Central memory CD4-positive, alpha-beta T cell (primary cell): ENCODE data around the gene TMEM132D.
"Not testable (repeated sequence)": the region's sequence is repeated elsewhere in the genome, so short reads cannot be mapped to it uniquely, and the experiment has no call there.

Experiments used
- DNase-seq: peaks from one replicate; pipeline ENCODE4 v3.0.0; 2022

The TMEM132D gene

DNA sequence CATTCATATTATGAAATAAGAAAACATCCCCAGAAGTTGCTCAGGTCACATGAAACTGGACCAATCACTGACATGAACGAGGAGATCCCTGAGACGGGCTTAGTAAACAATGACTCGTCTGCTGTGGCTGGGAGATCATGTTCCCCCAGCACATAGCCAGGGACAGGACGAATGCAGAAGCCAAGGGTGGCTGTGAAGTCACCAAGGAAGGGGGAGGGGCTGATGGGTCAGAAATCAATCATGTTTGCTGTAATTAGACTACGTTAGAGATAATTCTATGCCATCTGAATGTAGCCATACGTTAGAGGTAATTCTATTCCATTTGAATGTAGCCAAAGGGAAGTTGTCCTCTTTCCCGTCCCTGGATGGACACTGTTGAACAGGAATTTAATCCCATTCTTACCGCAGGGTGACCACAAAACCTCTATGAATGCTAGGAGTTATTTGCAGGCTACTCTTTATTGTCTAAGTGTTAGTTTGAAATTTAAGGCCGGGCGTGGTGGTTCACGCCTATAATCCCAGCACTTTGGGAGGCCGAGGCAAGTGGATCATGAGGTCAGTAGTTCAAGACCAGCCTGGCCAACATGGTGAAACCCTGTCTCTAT lies 332.9 kb downstream of the TMEM132D start:
- no peak for DNase-seq

DNA sequence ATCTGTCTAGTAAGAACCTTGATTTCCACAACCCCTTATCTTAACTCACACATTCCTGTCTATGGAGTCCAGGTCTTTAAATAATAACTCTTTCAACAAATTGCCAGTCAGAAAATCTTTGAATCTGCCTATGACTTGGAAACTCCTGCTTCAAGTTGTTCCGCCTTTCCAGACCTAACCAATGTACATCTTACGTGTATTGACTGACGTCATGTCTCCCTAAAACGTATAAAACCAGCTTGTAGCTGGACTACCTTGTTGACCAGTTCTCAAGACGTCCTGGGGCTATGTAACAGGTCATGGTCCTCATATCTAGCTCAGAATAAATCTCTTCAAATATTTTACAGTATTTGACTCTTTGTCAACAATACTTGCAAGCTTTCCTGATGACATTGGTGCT lies 337.0 kb downstream of the TMEM132D start:
- no peak for DNase-seq

DNA sequence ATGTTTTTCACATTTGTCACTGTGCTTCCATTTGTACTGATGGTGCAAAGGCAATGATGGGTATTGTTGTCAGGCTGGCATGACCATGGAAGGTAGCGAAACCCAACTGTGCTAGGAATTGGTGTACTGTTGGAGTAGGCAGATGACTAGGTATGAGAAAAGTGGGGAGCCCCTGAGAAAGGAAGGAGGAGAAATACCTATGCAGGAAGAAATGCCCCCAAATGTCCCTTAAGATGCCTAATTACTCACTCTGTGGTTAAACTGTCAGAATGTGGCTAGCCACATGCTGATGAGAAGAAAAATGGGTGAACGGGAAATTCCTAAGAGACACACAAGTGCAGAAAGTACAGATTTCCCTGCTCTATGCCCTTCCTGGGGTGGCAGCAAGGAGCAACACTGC lies 339.1 kb downstream of the TMEM132D start:
- DNase-seq: no peak

DNA sequence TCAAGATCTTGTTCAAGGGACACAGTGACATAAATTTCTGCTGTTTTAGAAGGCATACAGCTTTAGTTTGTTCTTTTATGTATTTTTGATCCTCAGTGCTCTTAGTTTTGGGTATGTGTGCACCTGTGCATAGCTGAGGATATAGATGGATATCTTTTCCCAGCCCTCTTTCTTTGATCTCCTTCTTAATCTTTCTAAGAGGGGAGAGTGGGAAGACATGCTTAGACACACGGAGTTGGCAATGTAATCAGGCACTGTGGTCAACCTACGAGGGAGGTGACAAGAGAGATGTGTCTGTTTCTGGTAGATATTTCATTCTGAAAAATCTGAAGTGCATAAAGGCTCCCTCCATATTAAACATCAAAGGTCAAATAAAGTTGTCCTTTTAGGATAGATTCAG lies 340.6 kb downstream of the TMEM132D start:
- DNase-seq: no peak

DNA sequence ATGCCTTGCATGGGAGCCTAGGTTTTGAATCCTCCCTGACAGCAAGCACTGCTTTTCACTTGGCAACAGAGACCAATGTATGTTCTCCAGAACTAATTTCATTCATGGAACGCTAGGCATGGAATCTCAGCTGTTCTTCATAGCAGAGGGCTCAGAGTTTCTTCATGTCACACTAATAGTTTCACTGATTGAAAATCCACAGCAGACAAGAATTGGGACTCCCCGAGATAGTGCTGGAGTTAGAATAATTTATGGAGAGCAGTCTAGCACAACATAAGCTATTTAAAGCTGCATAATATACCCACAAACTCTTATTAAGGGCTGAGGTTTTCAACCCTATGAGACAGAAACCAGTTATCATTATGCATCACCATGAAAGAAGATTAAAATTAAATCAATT lies 342.5 kb downstream of the TMEM132D start:
- no peak for DNase-seq

DNA sequence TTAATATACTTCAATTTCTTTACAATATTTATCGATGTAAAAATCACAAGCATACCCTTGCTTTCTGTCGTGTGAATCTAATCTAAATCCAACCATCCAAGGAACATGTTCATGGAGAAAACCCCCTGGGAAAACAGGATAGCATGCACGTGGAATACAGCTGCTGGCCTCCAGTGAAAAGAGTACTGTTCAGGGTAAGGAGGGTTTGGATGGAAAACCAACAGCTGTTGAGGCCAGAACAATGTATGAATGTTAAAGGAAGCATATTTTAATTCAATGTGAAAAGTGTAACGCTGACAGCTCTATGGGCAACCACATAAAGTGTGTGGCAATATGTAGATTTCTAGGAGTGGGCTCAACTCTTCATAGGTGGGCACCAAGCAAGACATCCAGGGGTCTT lies 344.0 kb downstream of the TMEM132D start:
- DNase-seq: no peak

DNA sequence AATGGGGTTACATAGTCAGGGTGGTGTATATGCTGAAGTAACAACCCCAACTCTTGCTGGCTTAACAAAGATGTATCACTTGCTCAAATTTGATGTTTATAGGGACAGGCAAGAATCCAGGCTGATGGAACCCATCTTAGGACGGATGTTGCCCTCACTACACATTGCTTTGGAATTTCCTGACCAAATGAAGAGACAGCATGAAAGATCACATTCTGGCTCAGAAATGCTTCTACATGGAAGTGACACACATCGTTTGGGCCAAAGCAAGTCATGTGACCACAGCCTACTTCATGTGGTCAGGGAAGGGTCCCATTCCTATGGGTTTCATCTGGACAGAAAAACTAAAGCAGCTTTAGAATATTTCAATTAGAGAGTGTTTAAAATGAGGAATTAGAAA lies 345.8 kb downstream of the TMEM132D start:
- DNase-seq: no peak

DNA sequence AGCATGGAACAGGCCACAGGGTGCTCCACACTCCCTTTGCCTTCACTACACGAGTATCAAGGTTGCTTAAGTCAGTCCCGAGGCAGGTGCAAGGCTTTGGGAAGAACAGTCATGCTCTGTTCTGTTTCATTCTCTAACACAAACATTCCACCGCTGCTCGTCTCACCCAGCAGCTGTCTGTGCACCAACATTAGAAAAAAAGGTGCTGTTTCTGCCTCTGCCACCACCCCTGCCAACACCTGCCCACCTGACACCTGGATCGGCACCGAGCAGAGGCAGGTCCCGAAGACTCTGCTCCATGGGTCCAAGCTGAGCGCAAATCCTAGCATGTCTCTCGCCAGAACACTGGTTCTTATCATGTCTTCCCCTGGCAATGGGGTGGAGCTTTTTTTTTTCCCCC lies 347.7 kb downstream of the TMEM132D start:
- DNase-seq: no peak

DNA sequence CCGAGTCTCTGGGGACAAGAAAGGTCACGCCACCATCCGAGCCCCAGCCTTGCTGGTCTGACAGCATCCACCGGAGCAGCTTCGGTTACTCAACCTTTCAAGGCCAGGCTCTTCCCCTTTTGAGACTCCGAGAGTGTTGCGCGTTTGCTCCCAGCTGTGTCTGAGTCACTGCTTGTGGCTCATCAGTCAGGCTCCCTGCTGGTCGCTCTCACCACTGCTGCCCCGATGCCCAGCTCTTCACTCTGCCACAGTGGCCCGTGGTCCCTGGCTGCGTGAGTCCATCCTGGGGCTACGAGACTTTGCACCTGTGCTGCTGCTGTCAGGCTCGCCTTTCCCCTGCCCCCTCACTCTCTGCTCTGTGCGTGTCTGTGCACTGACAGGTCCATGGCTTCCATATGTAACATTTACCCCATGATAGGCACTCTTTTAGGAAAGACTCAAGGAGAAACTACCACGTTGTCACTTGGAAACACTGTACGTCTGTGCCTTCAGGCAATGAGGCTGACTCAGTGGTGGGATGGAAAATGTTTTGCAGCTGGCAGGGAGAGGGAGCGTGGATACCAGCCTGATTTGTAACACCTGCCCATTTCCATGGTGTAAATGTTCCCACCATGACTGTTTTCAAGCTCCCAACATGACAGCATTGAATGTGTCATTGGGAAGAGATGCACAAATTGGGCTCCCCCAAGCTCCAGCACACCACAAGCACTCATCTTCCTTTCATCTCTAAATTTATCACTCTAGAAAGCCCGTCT lies 350.7 kb downstream of the TMEM132D start:
- no peak for DNase-seq

DNA sequence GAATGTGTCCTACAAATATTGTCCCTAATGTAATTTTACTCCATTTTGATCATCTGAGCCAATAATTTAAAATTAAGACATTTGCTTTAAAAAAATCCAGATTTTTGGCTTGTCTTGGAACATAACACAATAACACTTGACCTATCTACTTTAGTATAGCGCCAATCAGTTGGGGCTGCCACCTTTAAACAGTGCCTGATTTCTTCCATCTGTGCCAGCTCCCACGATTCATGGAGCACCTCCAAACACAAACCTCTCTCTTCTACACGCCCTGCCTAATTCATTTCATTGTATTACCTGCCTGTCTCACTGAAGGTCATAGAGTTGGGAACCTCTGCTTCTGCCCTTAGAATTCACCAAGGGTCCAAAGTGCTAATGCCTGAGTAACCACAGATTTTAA lies 352.4 kb downstream of the TMEM132D start:
- no peak for DNase-seq

DNA sequence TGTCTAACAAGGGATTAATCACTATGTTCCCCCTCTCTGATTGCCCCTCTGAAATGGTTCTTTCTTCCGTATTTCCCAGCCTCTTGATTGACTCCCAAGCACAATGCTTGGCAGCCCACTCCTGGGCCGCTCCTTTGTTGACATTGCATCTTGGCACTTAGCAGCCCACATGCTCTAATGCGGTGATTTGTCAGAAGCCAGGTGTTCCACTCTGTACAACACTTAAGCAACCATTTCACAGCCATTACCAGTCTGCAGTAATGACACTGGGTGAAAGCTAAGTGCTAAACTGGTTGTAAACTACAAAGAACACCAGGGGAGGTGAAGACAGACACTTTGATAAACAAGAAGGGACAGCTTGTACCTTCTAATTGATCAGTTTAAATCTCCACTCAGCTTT lies 353.5 kb downstream of the TMEM132D start:
- no peak for DNase-seq

DNA sequence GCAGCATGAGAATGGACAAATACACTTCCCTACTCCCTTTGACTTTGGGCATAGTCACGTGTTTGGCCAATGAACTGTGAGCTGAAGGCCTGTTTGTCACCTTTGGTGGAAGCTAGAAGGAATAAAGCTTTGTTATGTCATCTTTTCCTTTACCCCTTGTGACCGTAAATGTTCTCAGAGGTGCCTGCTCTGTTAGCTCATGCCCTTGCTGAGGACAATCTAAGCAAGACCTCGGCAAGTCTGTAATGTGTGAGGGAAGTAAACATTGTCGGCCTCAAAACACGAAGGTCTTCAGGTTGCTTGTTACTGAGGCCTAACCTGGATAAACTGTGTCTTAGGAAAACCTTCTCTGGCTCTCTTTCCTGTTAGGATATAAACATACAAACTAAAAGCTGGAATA lies 354.2 kb downstream of the TMEM132D start:
- DNase-seq: no peak

DNA sequence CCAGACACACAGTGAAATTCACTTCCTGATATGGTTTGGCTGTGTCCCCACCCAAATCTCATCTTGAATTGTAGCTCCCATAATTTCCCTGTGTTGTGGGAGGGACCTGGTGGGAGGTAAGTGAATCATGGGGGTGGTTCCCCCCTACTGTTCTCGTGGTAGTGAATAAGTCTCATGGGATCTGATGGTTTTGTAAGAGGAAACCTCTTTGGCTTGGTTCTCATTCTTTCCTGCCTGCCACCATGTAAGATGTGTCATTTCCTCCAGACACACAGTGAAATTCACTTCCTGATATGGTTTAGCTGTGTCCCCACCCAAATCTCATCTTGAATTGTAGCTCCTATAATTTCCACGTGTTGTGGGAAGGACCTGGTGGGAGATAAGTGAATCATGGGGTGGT lies 354.8 kb downstream of the TMEM132D start:
- DNase-seq: not testable (repeated sequence)

DNA sequence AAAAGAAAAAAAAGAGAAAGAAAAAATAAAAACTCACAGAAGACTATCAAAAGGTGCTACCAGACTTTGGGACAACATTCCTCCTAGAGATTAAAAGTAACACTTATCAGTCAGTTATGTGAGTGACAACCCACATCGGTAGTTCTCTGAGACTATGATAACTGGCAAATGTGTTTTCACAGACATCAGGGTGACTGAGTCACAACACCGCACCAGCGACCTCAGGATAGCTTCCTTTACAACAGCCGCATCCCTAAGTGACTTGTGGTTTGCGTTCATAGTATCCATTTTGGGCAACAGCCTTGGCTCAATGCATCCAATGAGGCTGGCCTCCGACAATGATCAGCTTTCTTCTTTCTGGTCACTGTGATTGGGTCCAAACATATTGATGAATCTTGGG lies 359.1 kb downstream of the TMEM132D start:
- DNase-seq: no peak

DNA sequence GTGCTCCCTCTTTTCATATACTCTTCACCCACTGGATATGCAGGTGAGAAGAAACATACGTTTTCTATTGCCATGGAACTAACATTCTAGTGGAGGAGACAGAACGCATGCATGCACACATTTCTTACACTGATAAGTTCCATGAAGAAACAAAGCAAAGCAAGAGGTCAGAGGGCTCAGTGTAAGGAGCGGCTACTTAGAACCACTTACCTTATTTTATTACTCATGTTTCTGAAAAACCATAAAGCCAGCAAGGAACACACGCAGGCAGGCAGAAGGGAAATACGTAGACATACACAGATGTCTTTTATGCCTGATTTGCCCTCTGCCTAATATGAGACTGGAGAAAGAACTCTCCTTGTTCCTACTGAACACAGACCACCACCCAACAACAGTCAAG lies 362.9 kb downstream of the TMEM132D start:
- no peak for DNase-seq

DNA sequence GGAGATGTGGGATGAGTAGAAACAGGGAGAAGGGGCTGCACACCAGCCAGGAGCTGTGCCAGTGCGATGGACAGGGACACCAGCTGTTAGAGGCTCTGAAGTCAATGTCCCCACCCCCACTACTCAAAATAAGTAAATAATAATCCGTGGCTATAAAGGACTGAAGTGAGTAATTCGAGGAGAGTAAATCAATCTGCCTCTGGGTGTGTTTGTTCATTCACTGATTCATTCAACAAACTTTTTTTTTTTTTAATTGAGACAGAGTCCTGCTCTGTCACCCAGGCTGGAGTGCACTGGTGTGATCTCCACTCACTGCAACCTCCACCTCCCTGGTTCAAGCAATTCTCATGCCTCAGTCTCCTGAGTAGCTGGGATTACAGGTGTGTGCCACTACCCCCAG lies 363.6 kb downstream of the TMEM132D start:
- DNase-seq: no peak

DNA sequence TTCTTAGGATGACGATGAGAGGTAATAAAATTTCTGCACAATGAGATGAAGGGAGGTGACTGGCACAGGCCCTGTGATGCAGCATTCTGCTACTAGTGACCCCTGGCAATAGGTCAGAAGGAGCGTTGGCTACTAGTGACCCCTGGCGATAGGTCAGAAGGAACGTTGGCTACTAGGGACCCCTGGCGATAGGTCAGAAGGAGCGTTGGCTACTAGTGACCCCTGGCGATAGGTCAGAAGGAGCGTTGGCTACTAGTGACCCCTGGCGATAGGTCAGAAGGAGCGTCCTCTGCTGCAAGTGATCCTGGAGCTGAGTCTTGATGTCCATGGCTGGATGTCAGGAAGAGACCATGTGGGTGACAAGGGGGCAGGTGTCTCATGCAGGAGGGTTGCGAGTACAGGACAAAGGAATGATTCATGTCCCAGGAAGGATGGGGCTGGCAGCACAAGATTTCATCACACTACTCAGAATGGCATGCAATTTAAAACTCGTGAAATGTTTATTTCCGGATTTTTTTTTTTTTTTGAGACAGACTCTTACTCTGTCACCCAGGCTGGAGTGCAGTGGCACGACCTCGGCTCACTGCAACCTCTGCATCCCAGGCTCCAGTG lies 365.0 kb downstream of the TMEM132D start:
- DNase-seq: not testable (repeated sequence)

DNA sequence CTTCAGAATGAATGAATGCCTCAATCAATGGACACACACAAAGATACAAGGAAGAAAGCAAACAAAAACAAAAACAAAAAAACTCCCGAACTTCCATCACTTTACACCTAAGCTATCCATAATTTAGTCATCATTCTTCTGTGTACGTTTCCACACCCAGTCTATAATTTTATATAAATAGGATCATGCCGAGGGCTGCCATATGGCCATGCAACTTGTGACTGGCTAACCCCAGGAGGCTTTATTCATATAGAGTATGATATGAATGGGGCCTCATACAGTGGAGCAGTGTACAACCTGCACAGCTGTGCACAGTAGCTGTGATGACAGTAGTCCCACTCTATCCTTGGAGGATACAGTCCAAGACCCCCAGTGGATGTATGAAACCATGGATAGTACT lies 365.7 kb downstream of the TMEM132D start:
- DNase-seq: no peak

DNA sequence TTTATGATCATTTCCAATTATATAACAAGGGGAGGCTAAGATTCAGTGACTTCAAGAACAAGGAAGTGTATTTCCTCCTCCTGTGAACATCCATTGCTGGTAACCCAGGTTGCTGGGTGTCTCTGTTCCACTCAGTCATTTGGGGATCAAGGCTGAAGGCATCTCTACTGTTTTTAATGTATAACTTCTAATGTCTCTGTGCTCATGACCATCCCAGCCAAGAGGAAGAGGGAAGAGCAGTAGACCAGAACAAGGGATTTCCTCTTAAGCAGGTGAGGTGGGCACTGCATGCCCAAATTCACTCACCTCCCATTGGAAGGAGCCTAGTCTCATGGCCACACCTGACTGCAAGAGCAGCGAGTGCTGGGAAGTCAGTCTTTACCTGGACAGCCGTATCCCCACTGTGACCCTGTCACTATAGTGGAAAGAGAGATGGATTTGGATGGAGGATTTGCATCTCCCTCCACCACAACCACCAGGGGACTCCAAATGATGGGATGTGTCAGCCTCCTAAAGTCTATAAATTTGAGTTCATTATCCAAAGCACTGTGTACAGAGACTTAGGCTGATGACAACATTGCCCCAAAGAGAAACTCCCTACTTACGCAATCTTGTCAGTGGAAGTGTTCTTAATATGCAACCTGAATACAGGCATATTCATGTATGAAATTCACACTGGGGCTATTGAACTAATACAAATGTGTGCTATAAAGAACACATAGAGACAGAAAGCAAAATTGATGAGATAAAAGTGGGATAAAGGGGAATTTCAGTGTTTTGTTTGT lies 368.7 kb downstream of the TMEM132D start:
- DNase-seq: no peak

DNA sequence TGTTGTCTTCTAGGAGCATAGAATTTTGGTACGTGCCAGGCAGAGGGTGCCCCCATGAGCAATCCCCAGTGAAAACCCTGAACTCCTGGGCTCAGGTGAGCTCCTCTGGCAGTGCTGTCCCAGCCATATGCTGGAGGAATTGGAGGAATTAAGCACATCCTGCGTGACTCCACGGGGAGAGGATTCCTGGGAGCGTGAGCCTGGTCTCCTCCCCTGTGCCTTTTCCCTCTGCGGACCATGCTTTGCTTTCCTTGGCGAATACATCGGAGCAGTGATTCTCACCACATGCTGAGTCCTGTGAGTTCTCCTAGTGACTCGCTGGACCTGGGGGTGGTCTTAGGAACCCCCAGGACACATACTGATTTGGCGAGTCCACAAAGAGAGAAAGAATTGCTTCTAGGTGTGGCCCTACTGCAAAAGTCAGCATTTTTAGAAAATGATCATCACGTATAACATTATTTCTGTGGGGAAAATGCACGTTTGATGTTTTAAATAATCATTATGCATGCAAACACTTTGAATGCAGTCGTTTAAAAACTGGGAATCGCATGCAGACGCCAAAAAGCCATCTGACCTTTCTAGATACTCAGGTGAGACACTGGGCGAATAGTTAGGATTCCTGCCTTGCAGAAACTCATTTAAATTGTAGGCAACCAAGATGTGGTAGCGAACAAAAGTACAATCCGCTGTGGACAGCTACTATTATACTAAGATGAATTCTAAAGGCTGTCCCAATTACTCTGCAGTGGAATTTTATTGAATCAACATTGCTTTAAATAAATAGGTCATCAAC lies 370.9 kb downstream of the TMEM132D start:
- no peak for DNase-seq

DNA sequence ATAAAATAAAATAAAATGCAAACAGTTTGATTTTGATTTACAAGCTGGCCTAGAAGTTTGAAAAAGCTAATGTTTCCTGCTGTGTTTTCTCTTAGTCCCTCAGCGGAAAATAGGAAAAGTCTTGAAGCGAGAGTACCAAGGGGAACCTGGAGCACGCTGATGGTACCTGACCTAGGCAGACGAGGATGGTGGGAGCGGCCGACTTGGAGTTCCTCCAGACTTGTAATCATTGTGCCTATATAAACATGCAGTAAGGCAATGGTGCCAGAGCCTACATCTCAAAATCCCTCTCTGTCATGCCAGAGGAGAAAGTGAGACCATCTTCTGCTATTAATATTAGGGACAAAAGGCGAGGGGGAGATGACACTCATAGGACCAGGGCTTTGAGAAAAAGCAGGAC lies 371.7 kb downstream of the TMEM132D start:
- DNase-seq: no peak

DNA sequence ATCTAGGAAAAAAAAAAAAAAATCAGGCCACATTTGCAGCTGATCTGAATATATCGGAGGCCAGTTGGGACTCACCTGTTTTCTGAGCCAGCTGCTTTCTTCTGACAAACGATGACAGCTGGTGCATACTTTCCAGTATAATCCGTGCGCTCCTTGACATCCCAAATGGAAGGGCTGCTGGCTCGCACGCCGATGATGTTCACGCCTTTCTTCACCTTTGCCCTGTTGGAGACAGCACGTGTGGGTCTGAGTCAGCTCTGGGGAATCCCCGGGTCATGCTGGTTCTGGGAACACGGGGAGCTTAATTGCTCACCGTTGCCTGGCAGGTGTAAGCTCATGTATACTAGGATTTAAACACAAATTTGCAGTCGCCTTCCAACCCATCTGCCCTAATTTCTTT lies 372.8 kb downstream of the TMEM132D start:
- DNase-seq: no peak

DNA sequence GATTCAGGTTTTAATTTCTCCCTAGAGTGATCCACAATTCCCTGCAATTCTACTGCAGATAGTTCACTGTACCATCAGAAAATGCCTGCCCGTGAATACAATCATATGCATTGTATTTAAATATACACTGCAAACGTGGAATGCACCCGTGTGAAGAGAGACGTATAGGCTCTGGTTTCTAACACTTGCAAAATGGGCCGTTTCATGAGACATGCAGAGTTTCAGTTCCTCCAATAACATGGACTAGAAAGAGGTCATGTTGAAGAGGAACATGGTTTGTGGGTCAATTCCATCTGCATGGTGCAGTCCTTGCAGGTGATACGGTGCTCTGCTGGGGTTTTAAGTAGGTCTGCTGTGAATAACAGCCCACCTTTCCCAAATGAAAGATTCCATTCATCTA lies 373.3 kb downstream of the TMEM132D start:
- DNase-seq: no peak
